Neuron (in vitro differentiated cells): ENCODE results near the gene NTPCR.

Experiments used
- H2AFZ ChIP-seq: one replicate; pipeline ENCODE4 v1.6.1; 2013; ENCODE audit warnings: low read depth, mild to moderate bottlenecking, inconsistent platforms, low read length, moderate library complexity
- H3K27me3 ChIP-seq: one replicate; pipeline ENCODE4 v1.6.1; 2013; ENCODE audit warnings: low read length; ENCODE audit not compliant: insufficient read depth
- H3K36me3 ChIP-seq: one replicate; pipeline ENCODE4 v1.6.1; 2013; ENCODE audit warnings: low read length; ENCODE audit not compliant: insufficient read depth
- H3K4me1 ChIP-seq: one replicate; pipeline ENCODE4 v1.6.1; 2013; ENCODE audit warnings: low read length; ENCODE audit not compliant: insufficient read depth
- H3K4me3 ChIP-seq: 2 replicates; pipeline ENCODE4 v1.5.1; 2013; ENCODE audit warnings: mild to moderate bottlenecking, low read length, moderate library complexity
- H3K9me3 ChIP-seq: one replicate; pipeline ENCODE4 v1.6.1; 2013; ENCODE audit warnings: low read length

The NTPCR gene

DNA sequence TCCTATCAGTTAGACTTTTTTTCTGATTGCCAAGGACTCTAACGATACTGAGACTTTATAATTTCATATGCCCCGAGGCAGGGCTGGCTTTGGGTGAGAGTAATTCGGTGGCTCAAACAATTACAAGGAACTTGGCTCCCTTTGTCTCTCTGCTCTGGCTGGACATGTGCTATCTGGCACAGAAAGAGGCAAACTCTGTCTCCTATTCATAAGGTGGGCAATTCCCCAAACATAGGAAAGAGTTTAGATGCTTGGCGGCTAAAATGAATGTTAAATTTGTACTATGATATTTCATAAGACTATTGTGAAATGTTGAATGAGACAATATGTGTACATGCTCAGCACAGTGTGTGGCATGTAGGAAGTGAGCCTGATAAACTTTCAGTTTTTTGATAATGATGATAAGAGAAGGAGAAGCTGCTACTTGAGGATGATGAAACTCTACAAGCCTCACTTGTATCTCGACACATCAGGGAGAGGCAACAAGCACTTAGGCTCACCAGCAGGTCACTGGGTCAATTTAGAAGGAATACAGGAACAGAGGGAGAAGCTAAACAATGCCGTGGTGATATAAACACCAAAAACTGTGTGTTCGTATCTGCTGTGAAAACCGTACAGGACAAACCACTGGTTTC, 12.6 kb upstream of the NTPCR start:
- H3K4me3 ChIP-seq: no peak overlapping the region
- H3K4me1 ChIP-seq: peaks cover 4% of the 10 kb centered on the region
- H3K27me3 ChIP-seq: no peaks in the 10 kb centered on the region
- no peaks in the 10 kb centered on the region for H3K36me3 ChIP-seq
- H2AFZ ChIP-seq: no peak overlapping the region
- H3K9me3 ChIP-seq: no peaks in the 10 kb centered on the region

DNA sequence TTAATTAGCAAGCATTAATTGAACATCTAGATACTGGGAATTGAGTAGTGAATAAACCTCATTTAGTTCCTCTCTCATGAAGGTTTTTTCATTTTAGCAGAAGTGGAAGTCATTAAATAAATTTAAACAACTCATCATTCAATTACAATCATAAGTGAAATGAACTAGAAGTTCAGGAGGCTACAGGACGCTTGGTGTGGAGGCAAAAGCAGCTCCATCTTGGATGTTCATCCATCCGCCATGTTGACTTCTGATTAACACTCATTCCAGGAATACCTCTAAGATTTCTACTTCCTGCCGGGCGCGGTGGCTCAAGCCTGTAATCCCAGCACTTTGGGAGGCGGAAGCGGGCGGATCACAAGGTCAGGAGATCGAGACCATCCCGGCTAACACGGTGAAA, 11.5 kb upstream of the NTPCR start:
- Histone ChIP-seq H3K27me3 (no peaks in the 10 kb centered on the region), H3K36me3 (no peaks in the 10 kb centered on the region), H2AFZ (no peak overlapping the region), H3K4me3 (no peak overlapping the region), H3K9me3 (no peaks in the 10 kb centered on the region), H3K4me1 (peaks cover 5% of the 10 kb centered on the region)

DNA sequence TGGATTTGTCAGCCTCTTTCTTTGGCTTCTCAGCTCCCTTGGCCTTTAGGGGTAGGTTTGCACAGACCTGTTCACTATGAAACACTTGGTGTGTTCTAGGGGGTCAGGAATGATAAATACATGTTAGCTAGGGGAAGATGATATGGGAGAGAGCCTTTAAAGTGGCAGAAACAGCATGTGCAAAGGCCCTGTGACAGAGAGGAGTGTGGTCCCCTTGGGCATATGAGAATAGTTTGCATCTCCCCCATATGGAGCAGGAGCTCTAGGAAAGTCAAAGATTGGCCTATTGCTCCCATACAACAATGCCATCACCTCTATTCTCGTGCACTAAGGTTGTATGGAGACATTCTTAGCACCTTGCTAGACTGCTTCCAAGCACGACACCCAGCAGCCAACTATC, 10.7 kb upstream of the NTPCR start:
- Histone ChIP-seq H3K9me3 (no peaks in the 10 kb centered on the region), H3K27me3 (no peaks in the 10 kb centered on the region), H2AFZ (no peak overlapping the region), H3K36me3 (no peaks in the 10 kb centered on the region), H3K4me3 (no peak overlapping the region), H3K4me1 (peaks cover 5% of the 10 kb centered on the region)

DNA sequence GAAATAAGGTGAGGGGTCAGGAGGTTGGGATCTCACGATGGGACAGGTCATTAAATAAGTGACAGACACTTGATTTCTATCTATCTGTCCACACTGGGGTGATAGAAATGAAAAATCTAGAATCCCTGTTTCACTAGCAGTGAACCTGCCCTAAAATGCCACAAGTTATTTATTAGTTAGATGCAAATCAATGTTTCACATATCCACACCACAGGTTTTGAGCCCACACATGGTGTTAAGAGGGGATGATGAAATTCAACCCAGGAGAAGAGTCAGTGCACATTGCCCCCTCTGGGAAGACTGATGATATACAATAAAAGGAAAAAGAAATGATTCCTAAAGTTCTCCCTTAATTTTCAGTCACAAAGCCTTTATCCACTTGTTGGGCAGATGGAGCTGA, 10.1 kb upstream of the NTPCR start:
- Histone ChIP-seq H2AFZ (no peak overlapping the region), H3K4me1 (peaks cover 5% of the 10 kb centered on the region)

DNA sequence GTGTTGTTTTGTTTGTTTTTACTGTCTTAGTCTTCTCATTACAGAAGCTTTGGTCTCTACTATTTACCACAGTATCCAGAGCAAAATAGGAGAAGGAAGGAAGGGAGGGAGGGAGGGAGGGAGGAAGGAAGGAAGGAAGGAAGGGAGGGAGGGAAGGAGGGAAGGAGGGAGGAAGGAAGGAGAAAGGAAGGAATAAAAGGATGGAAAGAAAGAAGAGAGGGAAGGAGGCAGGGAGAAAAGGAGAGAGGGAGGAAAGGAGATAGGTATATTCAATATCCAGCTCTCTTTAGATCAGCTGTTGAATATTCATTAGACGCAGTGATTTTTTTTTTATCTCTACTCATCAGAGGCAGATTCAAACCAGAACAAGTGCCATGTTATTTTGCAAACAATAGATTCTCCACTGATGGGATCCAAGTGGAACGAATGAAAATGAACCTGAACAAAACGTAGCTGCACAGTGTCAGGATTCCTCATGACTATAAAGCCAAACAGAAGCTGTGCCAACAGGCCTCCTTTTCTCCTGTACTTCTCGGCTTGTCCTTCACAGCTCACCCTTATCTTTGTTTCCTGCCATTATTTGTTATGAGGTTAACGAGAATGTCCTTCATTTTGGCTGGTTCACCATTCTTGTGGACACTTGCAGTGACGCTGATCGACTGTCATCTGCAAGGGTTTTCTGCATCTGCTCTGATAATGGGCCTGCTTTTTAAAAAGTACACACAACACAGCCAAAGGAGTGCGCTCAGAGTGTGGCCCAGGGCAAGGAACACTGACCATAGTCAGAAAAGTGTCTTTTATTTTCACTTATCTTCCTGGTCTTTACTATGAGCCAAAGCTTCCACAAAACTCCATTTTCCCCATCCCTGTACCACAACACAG, 7.8 kb upstream of the NTPCR start:
- H2AFZ ChIP-seq: no peak overlapping the region
- H3K9me3 ChIP-seq: no peaks in the 10 kb centered on the region
- no peak overlapping the region for H3K4me3 ChIP-seq
- H3K27me3 ChIP-seq: no peaks in the 10 kb centered on the region
- H3K36me3 ChIP-seq: no peaks in the 10 kb centered on the region
- peaks cover 5% of the 10 kb centered on the region for H3K4me1 ChIP-seq

More for the DNA sequence above, 10.1 kb upstream of the NTPCR start:
- Histone ChIP-seq H3K27me3 (no peaks in the 10 kb centered on the region), H3K4me3 (no peak overlapping the region), H3K36me3 (no peaks in the 10 kb centered on the region), H3K9me3 (no peaks in the 10 kb centered on the region)

DNA sequence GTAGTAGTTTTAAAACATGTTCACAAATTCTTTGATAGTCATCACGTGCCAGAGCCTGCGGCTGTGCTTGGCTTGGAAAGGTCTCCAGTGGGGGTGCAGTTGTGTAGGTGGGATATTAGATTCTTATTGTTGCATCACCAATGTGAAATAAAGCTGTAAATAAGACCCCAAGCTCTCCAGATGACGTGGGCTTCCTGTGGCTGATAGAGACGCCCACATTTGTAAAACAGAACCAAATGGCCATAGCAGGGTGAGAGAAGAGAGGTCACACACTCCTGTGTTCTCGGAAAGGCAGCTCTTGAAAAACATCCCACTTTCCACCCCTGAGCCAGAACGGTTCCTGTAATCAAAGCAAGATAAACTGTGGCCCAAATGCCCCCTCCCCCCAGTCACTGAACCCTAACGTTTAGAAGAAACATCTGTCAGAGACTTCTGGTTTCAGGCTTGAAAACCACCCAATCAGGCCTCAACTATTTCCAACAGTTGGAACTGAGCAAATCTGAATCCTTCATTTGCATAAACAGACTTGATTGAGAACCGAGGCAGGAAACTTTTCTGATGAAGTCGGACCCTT, 6.6 kb upstream of the NTPCR start:
- no peak overlapping the region for H2AFZ ChIP-seq
- H3K36me3 ChIP-seq: no peaks in the 10 kb centered on the region
- H3K4me1 ChIP-seq: peaks cover 5% of the 10 kb centered on the region
- H3K4me3 ChIP-seq: no peak overlapping the region
- H3K9me3 ChIP-seq: no peaks in the 10 kb centered on the region
- H3K27me3 ChIP-seq: no peaks in the 10 kb centered on the region

DNA sequence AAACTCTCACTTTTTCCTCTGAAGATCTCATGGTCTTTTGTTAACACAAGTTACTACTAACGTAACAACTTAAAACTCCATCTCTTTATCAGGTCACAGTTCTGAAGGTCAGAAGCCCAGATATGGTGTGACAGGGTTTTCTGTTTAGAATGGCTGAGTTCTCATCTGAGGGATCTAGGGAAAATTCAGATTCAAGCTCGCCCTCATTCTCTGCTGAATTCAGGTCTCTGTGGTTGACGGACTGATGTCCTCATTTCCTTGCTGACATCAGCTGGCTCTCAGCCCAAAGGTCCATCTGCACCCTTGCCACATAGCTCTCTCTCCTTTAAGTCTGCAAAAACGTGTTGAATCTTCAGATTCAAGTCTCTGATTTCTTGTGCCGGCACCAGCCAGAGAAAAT, 6.1 kb upstream of the NTPCR start:
- Histone ChIP-seq H3K4me1 (peaks cover 7% of the 10 kb centered on the region), H3K27me3 (no peaks in the 10 kb centered on the region), H3K36me3 (no peaks in the 10 kb centered on the region), H3K9me3 (no peaks in the 10 kb centered on the region), H3K4me3 (no peak overlapping the region), H2AFZ (no peak overlapping the region)

DNA sequence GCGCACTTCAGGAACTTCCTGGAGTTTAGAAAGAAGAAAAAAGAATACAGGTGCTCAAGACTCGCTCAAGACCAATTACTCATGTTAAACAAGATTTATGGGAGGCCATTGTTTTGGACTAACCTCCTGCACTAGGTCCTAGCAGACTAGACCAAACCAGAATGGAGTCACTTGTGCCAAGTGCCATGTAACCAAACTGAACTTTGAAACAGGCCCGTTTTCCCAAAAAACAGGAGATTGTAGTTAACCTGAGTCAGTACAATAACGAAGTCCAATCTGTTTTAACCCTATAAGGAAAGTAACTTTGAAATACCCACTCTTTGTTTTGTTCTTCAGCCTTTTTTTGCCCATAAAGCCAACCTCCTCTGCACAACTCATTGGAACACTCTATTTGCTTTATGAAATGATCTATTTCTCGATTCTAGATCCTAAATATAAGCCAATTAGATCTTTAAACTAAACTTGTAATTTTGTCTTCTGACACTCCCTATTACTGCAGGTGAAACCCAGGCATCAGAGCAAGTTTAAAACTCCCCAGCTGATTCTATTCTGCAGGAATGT, 695 bp upstream of the NTPCR start:
- Histone ChIP-seq H3K27me3 (no peaks in the 10 kb centered on the region), H3K36me3 (no peaks in the 10 kb centered on the region), H2AFZ (peak overlapping the region; percentile 87), H3K4me1 (peaks cover 29% of the 10 kb centered on the region), H3K9me3 (no peaks in the 10 kb centered on the region), H3K4me3 (peak overlapping the region; percentile 65)

DNA sequence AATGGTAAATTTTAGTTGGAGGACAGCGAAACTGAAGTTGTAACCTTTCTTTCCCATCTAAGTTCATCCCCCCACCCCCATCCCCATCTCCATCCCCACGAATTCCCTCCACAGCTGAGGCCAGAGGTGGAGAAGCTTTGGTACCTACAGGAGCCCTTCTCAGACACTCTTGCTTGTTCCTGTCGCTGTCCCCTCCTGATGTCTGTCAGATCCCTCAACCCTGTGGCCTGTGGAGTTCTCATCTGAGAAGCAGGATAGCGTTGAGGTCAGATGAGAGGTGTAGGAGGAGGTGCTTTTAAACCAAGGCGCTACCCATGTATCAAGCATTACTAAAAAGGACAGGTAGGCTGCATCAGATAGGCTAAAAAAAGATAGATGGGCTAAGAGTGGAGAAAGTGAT, 769 bp downstream of the NTPCR start:
- H3K36me3 ChIP-seq: peaks cover 2% of the 10 kb centered on the region
- H2AFZ ChIP-seq: peak overlapping the region; percentile 87
- peak overlapping the region; percentile 65 for H3K4me3 ChIP-seq
- H3K4me1 ChIP-seq: peaks cover 29% of the 10 kb centered on the region
- H3K27me3 ChIP-seq: no peaks in the 10 kb centered on the region
- no peaks in the 10 kb centered on the region for H3K9me3 ChIP-seq

DNA sequence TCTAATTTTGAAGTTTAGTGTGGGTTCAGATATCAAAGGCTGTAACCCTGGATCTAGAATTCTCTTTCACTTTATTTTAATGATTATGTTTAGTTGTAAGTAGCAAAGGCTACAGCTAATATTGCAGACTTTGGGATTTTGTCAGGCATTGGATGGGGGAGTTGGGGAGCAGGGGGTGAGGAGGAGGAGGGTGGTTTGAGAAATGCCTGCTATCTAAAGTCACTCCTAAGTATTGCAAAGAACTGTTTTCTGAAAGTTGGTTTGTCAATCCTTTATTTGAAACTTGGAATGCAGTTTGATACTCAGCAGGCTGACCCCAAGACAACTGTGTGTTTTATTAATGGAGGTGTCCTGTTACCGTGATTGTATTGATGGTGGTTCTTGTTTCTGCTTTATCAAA, 1.2 kb downstream of the NTPCR start:
- Histone ChIP-seq H3K9me3 (no peaks in the 10 kb centered on the region), H3K4me3 (peak overlapping the region; percentile 65)

DNA sequence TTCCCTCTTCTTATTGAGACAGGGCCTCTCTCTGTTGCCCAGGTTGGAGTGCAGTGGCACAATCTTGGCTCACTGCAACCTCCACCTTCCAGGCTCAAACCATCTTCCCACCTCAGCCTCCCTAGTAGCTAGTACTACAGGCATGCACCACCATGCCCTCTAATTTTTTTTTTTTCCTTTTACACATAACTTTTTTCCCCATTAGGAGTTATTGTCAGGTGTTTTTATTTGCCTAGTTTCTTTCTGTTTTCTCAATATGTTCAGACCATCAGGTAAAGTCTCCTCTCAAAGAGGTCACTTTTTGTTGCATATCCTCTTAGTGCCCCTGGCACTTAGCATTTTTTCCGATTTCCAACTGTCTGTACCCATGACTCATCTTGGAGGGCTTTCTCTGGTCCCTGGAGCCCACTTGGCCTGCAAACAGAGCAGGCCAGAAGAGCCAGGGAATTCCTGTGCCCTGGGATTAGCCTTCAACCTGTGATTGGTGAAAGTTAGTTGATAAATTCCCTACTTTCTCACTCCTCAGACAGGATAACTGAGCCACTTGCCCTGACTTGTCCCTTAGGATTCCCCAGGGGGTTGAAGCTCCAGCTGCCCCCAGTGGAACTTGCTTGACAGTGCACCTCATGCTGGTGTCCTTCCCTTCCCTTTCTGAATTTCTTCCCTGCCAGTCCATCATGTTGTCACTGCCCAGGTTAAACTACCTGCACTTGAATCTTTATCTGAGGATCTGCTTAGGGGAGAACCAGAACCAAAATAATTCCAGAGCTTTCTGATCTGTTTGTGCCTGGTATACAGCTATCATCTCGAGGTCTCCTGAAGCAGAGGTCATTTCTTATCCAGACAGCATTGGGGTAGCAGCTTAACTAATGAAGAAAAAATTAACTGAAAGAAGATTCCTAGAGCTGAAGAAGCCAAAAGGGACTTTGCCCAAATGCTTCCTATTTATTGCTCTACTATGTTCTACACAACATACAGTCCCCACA, 2.4 kb downstream of the NTPCR start:
- no peaks in the 10 kb centered on the region for H3K9me3 ChIP-seq
- H3K4me1 ChIP-seq: peaks cover 29% of the 10 kb centered on the region
- H3K36me3 ChIP-seq: peaks cover 6% of the 10 kb centered on the region
- H3K27me3 ChIP-seq: no peaks in the 10 kb centered on the region
- no peak overlapping the region for H3K4me3 ChIP-seq
- no peak overlapping the region for H2AFZ ChIP-seq

More for the DNA sequence above, 1.2 kb downstream of the NTPCR start:
- peaks cover 29% of the 10 kb centered on the region for H3K4me1 ChIP-seq
- H2AFZ ChIP-seq: no peak overlapping the region
- peaks cover 2% of the 10 kb centered on the region for H3K36me3 ChIP-seq
- no peaks in the 10 kb centered on the region for H3K27me3 ChIP-seq

DNA sequence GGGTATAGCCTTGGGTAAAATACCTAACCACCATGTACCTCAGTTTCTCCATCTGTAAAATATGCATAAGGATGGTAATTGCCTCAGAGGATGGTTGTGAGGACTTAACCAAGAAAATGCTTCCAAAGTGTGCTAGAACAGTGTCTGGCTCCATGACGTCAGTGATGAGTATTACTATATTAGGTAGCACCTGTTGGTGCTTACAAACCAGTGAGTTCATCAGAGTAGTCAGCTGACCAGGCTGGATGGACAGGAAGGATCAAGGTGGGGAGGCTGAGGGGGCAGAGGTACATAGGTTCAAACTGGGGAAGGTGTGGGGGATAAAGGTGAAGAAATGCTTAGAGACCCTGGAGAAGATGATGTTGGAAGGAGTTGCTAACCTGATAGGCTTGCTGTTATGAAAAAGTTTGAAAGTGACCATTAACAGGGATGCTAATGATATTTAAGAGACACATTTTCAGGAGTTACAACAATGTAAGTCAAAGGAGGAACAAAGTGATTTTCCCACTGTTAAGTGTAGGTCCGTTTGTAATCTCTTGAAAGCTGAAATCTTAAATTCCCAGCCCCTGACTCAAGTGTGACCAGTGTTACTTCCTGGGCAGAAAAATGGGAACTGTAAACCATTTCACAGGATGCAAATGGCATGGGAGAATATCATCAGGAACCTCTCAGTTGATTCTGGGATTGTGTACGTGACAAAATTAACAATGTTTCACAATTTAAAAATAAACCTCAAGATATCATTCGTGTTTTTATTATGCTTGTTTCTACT, 4.4 kb downstream of the NTPCR start:
- H3K36me3 ChIP-seq: peaks cover 13% of the 10 kb centered on the region
- H3K27me3 ChIP-seq: no peaks in the 10 kb centered on the region
- H2AFZ ChIP-seq: no peak overlapping the region
- peaks cover 5% of the 10 kb centered on the region for H3K9me3 ChIP-seq
- H3K4me3 ChIP-seq: no peak overlapping the region
- H3K4me1 ChIP-seq: peaks cover 22% of the 10 kb centered on the region
